Endothelial cell of umbilical vein (primary cell): ENCODE measurements around the gene NUDT17. TPM values are rescaled to one million over a fixed set of nuclear protein-coding genes. Genes with fewer than 3 reads are reported as not detected.
A peak's percentile ranks its signal among the peaks of the same experiment; 100 is the strongest.

ENCODE experiments used
- BruUV-seq: library from RNA; stranded (reverse); fragments of 400-500 nt; replicated peaks from 2 replicates; lab custom pipeline; 2021; lab: Mats Ljungman, UMichigan
- CTCF ChIA-PET: fragments of 300-600, 350-600 bp; sonication (Branson Sonifier 250); formaldehyde crosslinking; loops from one replicate; lab custom pipeline; 2021; ENCODE audit warnings: antibody characterized with exemption, inconsistent platforms; lab: Charles Lee
- POLR2A ChIA-PET: fragments of 300-600, 350-600 bp; sonication (Branson Sonifier 250); formaldehyde crosslinking; loops from one replicate; lab custom pipeline; 2021; ENCODE audit warnings: antibody characterized with exemption, inconsistent platforms; lab: Charles Lee
- DNase-seq: peaks from one replicate; pipeline ENCODE4 v3.0.0-alpha.2; 2011; ENCODE audit warnings: low read depth, low spot score
- FAIRE-seq: peaks from 2 replicates; lab custom pipeline; 2011; peaks lifted over from hg19 to GRCh38; lab: Jason Lieb, UNC
- H2AFZ ChIP-seq: 2 replicates; pipeline ENCODE4 v1.6.0; 2012; ENCODE audit warnings: low read depth, low read length, control low read depth, inconsistent platforms
- H3K27ac ChIP-seq: 2 replicates; pipeline ENCODE4 v1.5.1; 2011; ENCODE audit warnings: low read depth, mild to moderate bottlenecking, control low read depth, low read length, moderate library complexity; ENCODE audit not compliant: insufficient read depth
- H3K27me3 ChIP-seq, 2 experiments: 2 replicates each; pipeline versions ENCODE4 v1.6.0 to v1.6.1; 2011; ENCODE audit warnings: low read length in 2 of 2, mixed read lengths in 1 of 2; ENCODE audit not compliant: control insufficient read depth in 2 of 2, insufficient read depth in 2 of 2
- H3K36me3 ChIP-seq, 2 experiments: 2 replicates in 1 of 2; 3 replicates in 1 of 2; pipeline ENCODE4 v1.5.1; 2011; ENCODE audit warnings: low read length in 2 of 2, mild to moderate bottlenecking in 1 of 2, moderate library complexity in 1 of 2; ENCODE audit not compliant: control insufficient read depth in 2 of 2, insufficient read depth in 2 of 2; ENCODE audit errors: extremely low read depth in 1 of 2
- H3K4me1 ChIP-seq: 3 replicates; pipeline ENCODE4 v1.5.1; 2011; ENCODE audit warnings: mild to moderate bottlenecking, low read length; ENCODE audit not compliant: control insufficient read depth, insufficient read depth; ENCODE audit errors: extremely low read depth
- H3K4me2 ChIP-seq: 2 replicates; pipeline ENCODE4 v1.6.1; 2011; ENCODE audit warnings: low read length, control low read depth, mixed read lengths; ENCODE audit not compliant: insufficient read depth
- H3K4me3 ChIP-seq, 3 experiments: fragments of 200-600 bp in 1 of 3; sonication (generic), shearing (Covaris generic) in 1 of 3; replicated peaks in 1 of 3; 2 replicates each; pipeline ENCODE4 v1.5.1; 2011 to 2016; ENCODE audit warnings: control low read depth in 3 of 3, low read length in 3 of 3, mild to moderate bottlenecking in 2 of 3, inconsistent platforms in 1 of 3, low read depth in 1 of 3, moderate library complexity in 1 of 3; ENCODE audit not compliant: insufficient read depth in 1 of 3
- H3K79me2 ChIP-seq: 2 replicates; pipeline ENCODE4 v1.6.0; 2012; ENCODE audit warnings: low read length, inconsistent platforms; ENCODE audit not compliant: control insufficient read depth, insufficient read depth
- H3K9ac ChIP-seq: replicated peaks from 2 replicates; pipeline ENCODE3; 2011; ENCODE audit warnings: low read length, control low read depth; ENCODE audit not compliant: insufficient read depth; ENCODE audit errors: extremely low read depth
- H3K9me1 ChIP-seq: replicated peaks from 3 replicates; pipeline ENCODE4 v1.6.0; 2011; ENCODE audit warnings: mild to moderate bottlenecking, low read length; ENCODE audit not compliant: control insufficient read depth, insufficient read depth; ENCODE audit errors: extremely low read depth
- H3K9me3 ChIP-seq: replicated peaks from 2 replicates; pipeline ENCODE4 v1.5.1; 2012; ENCODE audit warnings: low read length, inconsistent platforms; ENCODE audit not compliant: control insufficient read depth, insufficient read depth
- H4K20me1 ChIP-seq: replicated peaks from 2 replicates; pipeline ENCODE3; 2011; ENCODE audit warnings: mild to moderate bottlenecking, low read length; ENCODE audit not compliant: control insufficient read depth, insufficient read depth; ENCODE audit errors: extremely low read depth
- CTCF ChIP-seq, 2 donors: IDR thresholded peaks; 1 replicate in 1 of 2; 2 replicates in 1 of 2; pipeline ENCODE4 v1.5.1; 2011; ENCODE audit warnings: low read length in 2 of 2, mild to moderate bottlenecking in 2 of 2, moderate library complexity in 2 of 2, control low read depth in 1 of 2, inconsistent platforms in 1 of 2, low read depth in 1 of 2; ENCODE audit not compliant: insufficient read depth in 1 of 2; ENCODE audit errors: extremely low read depth in 1 of 2
- FOS ChIP-seq: IDR thresholded peaks from 2 replicates; pipeline ENCODE4 v1.6.1; 2011; ENCODE audit warnings: mild to moderate bottlenecking, low read length, moderate library complexity, borderline replicate concordance; ENCODE audit not compliant: insufficient read depth
- GATA2 ChIP-seq: IDR thresholded peaks from 2 replicates; pipeline ENCODE4 v1.7.0; 2011; ENCODE audit warnings: low read depth, mild to moderate bottlenecking, moderate library complexity, mixed read lengths, low read length; ENCODE audit not compliant: insufficient read length, insufficient read depth
- MYC ChIP-seq: IDR thresholded peaks from one replicate; pipeline ENCODE4 v1.6.1; 2011; ENCODE audit warnings: mild to moderate bottlenecking, low read depth, low read length
- POLR2AphosphoS5 ChIP-seq: IDR thresholded peaks from 2 replicates; pipeline ENCODE4 v1.6.1; 2012; ENCODE audit warnings: low read depth, mild to moderate bottlenecking, control low read depth, low read length, moderate library complexity; ENCODE audit not compliant: insufficient read depth
- dilution Hi-C: fragments of 300-500 bp; cut with MboI; formaldehyde crosslinking; loops from one replicate; pipeline ENCODE4 v1.15.0; 2019; ENCODE audit warnings: low sequenced_read_pairs; ENCODE audit not compliant: extremely low pct_ligation_motif_present
- intact Hi-C: fragments of 100-400 bp; cut with micrococcal nuclease; formaldehyde crosslinking; loops from one replicate; pipeline ENCODE4 v1.10.0; 2022
- polyA plus RNA-seq, 4 experiments: library from polyadenylated mRNA; depleted of rRNA in 3 of 4; stranded (reverse) in 3 of 4; unstranded in 1 of 4; fragments of >200 nt; gene quantifications; 2 replicates each; pipeline versions ENCODE4 v1.2.1 to v1.2.3, GENCODE V29; 2011 to 2012; ENCODE audit warnings: missing spikeins in 1 of 4
- total RNA-seq: library from RNA; stranded (reverse); gene quantifications from 2 replicates; pipeline ENCODE4 v1.2.3, GENCODE V29; 2021

NUDT17 gene
- total and polyA plus RNA-seq, 2 donors (not counting 3 experiments of a cell fraction or from before 2014, with no cell fraction given), result 3.6 to 9.0 TPM

- no peaks in the 10 kb centered on the region for H4K20me1 ChIP-seq
- no peaks in the 10 kb centered on the region for H3K27me3 ChIP-seq
- H3K4me3 ChIP-seq, result peak overlapping the region; percentile 47 to 95 (median 86)
- peak overlapping the region; percentile 69 for H3K27ac ChIP-seq
- H3K79me2 ChIP-seq, result peaks cover 26% of the 10 kb centered on the region
- H3K4me1 ChIP-seq, result peaks cover 13% of the 10 kb centered on the region
- peak overlapping the region; percentile 62 for H2AFZ ChIP-seq
- H3K4me2 ChIP-seq, result peak overlapping the region; percentile 71
- ChIA-PET POLR2A (interaction anchor here (0.7 to 1.6 kb wide), 3 partner anchors 42 to 103 kb away, joined by 3 to 5 read pairs (median 4); partner anchors contain the start of gene RBM8A), CTCF (interaction anchor here (1.1 to 6.2 kb wide), 7 partner anchors 18 to 103 kb away, joined by 3 to 69 read pairs (median 4); partner anchors contain the start of genes NUDT17 and PIAS3)
- peaks cover 19 to 27% of the 10 kb centered on the region in 2 experiments for H3K36me3 ChIP-seq
- dilution Hi-C loops, result no loop called here
- H3K9me3 ChIP-seq, result no peaks in the 10 kb centered on the region
- intact Hi-C loops, result loop anchor here (1.0 to 10.0 kb wide), 3 partner anchors 39 to 104 kb away; no protein-coding TSS in a partner anchor
- H3K9me1 ChIP-seq, result no peaks in the 10 kb centered on the region
- peak overlapping the region; percentile 89 for H3K9ac ChIP-seq
- BruUV-seq, result no TSS peak
- DNase-seq (no peak), FAIRE-seq (peak; percentile 42)
- no peak for TF ChIP-seq GATA2
- TF ChIP-seq POLR2AphosphoS5, result no peak
- no peak for TF ChIP-seq MYC
Measured at GRCh38 chr1:145824499-145824842, 21.0 kb upstream of the NUDT17 start.

- no peak for DNase-seq
- intact Hi-C loops (loop anchor here (10.0 kb wide), 1 partner anchor 71 kb away; no protein-coding TSS in a partner anchor), dilution Hi-C loops (no loop called here)
- H3K4me2 ChIP-seq, result peak overlapping the region; percentile 71
- H3K4me1 ChIP-seq, result peaks cover 13% of the 10 kb centered on the region
- no peak overlapping the region for H3K4me3 ChIP-seq
- H4K20me1 ChIP-seq, result no peaks in the 10 kb centered on the region
- CTCF ChIA-PET, result interaction anchor here (0.9 to 6.2 kb wide), 13 partner anchors 9 to 209 kb away, joined by 3 to 69 read pairs (median 4); partner anchors contain the start of genes ITGA10 and NUDT17
- H2AFZ ChIP-seq, result no peak overlapping the region
- no TSS peak for BruUV-seq
- peaks cover 23 to 36% of the 10 kb centered on the region in 2 experiments for H3K36me3 ChIP-seq
- no peaks in the 10 kb centered on the region for H3K27me3 ChIP-seq
- TF ChIP-seq FOS (no peak), GATA2 (peak; percentile 54), CTCF (IDR thresholded peaks at IDR 0.05; ENCODE audit: extremely low read depth in 1 of 2, insufficient read depth in 1 of 2, low read depth in 1 of 2, low read length in 2 of 2) (no peak)
- H3K9me3 ChIP-seq, result no peaks in the 10 kb centered on the region
- POLR2A ChIA-PET, result interaction anchor here (1.7 kb wide), 1 partner anchor 33 kb away, joined by 4 read pairs; the partner anchor contains the start of gene PIAS3
- no peaks in the 10 kb centered on the region for H3K9me1 ChIP-seq
- H3K79me2 ChIP-seq, result peaks cover 26% of the 10 kb centered on the region
- no peak overlapping the region for H3K9ac ChIP-seq
- no peak for FAIRE-seq
- no peak overlapping the region for H3K27ac ChIP-seq
Measured at GRCh38 chr1:145826030-145826429, 19.4 kb upstream of the NUDT17 start.
